NCI-H128 (cell line): ENCODE results near the gene RASSF5.

ENCODE experiments used
- DNase-seq: peaks from one replicate; lab custom pipeline; 2025; ENCODE audit not compliant: unreplicated experiment; lab: John Stamatoyannopoulos, UW

RASSF5 gene, protein sequence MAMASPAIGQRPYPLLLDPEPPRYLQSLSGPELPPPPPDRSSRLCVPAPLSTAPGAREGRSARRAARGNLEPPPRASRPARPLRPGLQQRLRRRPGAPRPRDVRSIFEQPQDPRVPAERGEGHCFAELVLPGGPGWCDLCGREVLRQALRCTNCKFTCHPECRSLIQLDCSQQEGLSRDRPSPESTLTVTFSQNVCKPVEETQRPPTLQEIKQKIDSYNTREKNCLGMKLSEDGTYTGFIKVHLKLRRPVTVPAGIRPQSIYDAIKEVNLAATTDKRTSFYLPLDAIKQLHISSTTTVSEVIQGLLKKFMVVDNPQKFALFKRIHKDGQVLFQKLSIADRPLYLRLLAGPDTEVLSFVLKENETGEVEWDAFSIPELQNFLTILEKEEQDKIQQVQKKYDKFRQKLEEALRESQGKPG

GRCh38 chr1:206507284-206508129 lies at the start of gene RASSF5:
RASSF5 (plus strand) TSS chr1:206507531; CDS start chr1:206507603, 72 bp downstream.
- no peak for DNase-seq

DNA sequence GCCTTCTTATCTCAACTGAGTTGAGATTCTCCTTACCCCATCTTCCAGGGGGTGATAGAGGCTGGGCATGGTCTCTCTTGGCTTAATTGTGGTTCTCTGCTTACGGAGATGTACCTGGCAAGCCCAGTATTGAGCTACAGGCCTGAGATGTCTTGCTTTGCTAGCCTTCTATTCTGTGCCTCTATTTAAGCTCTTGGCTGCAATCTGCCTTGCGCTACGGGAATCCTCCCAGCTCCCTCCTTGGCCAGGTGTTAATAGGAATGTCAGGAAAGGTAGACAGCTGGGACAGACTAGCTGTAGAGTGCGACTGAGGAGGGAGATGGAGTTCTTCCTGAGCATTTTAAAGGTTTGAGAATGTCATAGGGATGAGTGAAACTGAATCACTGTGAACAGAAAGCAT lies 47.6 kb upstream of the RASSF5 start:
- no peak for DNase-seq

- DNase-seq: no peak
These were observed 46.4 kb upstream of the RASSF5 start for GRCh38 chr1:206460836-206461426.

DNA sequence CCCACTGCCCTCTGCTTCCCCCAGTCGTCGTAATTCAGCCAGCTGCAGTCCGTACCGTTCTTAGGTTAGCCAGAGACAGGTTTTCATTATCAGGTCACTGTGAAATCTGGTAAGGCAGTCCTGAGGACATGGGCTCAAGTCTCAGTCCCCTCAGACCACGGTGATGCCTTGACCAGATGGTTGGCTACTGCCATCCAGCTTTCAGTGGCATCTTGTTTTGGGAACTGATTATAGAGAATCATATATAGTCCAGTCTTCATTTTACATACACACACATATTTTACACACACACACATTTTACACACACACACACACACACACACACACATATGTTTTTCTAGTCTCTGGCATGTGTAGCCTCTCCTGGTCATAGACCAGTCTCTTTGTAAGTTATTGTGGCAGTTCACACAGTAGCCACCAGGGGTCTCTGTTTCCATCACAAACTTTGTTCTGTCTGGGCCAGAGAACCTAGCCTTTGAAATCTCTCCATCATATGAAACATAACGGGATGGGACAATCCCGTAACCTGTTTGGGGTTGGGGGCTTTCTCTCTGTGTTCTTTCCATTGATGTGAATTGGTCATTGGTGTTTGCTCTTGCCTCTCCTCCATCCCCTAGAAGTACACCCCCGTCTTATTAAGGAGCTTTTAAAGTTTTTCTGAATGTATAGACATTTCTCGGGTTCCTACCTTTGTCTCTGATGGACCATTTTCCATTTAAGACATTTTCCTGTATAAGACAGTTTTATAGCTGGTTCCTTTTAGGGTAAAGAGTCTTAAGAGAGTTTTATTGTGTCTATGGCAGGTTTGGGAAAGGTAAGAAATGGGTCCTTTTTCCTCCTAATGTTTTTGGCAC lies 45.5 kb upstream of the RASSF5 start:
- peak; percentile 19 for DNase-seq

- no peak for DNase-seq
These were observed 44.2 kb upstream of the RASSF5 start for GRCh38 chr1:206463137-206463536.

GRCh38 chr1:206463911-206464310 lies 43.4 kb upstream of the RASSF5 start:
- no peak for DNase-seq

GRCh38 chr1:206464456-206464964 lies 42.8 kb upstream of the RASSF5 start:
- no peak for DNase-seq

GRCh38 chr1:206465951-206466350 lies 41.4 kb upstream of the RASSF5 start:
- no peak for DNase-seq

GRCh38 chr1:206466840-206467649 lies 40.3 kb upstream of the RASSF5 start:
- DNase-seq: no peak

DNA sequence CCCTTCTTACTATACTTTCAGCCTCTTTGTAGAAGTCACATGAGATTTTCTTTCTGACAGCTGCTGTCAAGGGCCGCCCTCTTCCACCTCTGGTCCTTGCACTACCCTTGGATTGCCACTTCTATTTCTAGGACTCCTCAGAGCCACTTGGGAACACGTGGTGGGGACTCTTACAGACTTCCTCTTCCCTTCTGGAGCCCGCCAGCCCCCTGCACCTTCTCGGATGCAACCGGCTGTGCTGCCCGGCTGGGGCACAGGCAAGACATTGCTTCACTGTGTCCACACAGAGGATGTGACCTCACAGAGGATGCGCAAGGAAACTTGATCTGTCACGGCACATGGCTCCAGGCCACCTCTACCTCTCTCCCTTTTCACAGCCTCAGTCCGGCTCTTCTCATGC lies 39.4 kb upstream of the RASSF5 start:
- no peak for DNase-seq

DNA sequence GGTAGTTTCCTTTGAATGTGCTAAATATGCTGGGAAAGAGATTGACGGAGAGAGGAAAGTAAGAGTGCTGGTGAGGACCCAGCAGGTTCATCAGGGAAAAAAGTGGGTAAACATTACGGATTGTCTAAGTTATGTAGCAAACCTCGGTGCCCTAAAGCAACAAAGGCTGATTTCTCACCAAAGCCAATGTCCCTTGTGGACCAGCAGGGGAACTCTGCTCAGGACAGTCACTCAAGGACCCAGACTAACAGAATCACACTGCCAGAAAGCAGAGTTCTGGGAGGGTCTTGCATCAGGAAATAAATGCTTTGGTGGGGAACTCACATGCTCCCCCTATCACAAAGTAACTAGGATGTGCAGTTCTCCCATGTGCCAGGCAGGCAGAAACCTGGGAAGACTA lies 38.8 kb upstream of the RASSF5 start:
- DNase-seq: no peak

DNA sequence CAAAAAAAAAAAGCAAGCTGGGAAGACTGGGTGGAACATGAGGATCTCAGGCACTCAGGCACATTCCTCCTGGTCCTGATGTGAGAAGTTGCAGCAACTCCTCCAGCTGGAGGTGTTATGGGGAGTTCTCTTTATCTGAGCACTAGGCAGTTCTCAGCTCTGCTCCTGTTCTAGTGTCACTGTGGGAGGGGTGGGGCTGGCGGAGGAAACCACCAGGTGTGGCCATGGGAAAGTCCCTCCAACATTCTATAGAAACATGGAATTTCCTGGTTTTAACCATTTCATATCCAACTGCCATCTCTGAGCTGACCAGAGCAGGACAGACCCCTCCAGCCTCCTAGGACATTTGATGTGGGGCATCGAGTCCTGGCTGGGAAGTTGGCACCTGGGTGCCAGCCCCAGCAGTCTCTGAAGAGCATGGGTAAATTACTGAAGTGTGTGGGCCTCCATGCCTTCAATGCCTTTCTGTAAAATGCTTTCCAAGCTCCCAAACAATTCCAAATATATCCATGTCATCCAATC lies 37.9 kb upstream of the RASSF5 start:
- no peak for DNase-seq

- DNase-seq: no peak
These were observed 37.2 kb upstream of the RASSF5 start, which contains the start of gene IKBKE for GRCh38 chr1:206469933-206470691. IKBKE (plus strand) TSS chr1:206470476; CDS start chr1:206473228, 2,752 bp downstream.

GRCh38 chr1:206470692-206471414 lies 36.5 kb upstream of the RASSF5 start:
- no peak for DNase-seq

DNA sequence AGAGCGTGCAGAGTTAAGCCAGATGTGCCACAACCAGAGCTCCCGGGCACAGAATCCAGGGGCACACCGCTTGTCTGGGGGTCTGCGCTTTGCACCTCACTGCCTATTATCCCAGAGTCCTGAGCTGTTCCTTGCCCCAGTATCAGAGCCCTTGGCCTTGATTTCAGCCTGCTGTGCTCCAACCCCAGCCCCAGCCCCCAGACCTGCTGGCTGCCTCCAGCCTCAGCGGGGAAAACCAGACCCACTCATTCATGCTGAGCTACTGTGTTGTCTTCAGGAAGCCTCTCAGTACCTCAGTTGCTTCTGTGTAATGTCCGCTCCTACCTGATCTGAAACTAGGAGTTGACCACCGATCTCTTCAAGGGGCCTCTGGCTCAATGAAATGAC lies 35.9 kb upstream of the RASSF5 start:
- no peak for DNase-seq

GRCh38 chr1:206472024-206472423 lies 35.3 kb upstream of the RASSF5 start:
- no peak for DNase-seq

GRCh38 chr1:206472454-206472853 lies 34.9 kb upstream of the RASSF5 start:
- DNase-seq: no peak

DNA sequence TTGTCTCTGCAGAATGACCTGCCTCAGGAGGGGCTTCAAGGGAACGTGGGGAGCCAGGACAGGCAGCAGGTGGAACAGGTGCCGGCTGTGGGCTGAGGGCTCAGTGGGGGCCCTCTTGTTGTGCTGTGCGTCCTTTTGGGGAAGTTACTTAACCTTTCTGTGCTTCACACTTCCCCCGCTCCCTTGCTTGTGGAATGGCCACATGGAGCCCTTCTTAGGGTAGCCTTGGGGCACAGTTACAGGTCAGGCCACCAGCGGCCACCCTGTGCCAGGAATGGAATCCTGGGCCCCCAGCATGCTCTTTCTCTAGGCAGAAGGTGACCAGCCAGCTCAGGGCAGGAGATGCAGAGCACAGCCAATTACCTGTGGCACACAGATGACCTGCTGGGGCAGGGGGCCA lies 34.4 kb upstream of the RASSF5 start:
- DNase-seq: no peak
